MCF 10A (cell line): ENCODE data around the gene RAPGEF3. TPM values are rescaled to one million over a fixed set of nuclear protein-coding genes. Genes with fewer than 3 reads are reported as not detected.

ENCODE experiments used
- BruUV-seq: library from RNA; stranded (reverse); fragments of 400-500 nt; replicated peaks from 2 replicates; lab custom pipeline; 2021; lab: Mats Ljungman, UMichigan
- CTCF ChIA-PET: fragments of 300-600 bp; sonication (Branson Sonifier 250); formaldehyde crosslinking; extraction: SDS; loops from one replicate; lab custom pipeline; 2021; ENCODE audit warnings: antibody characterized with exemption, inconsistent platforms; lab: Yijun Ruan, JAX
- POLR2A ChIA-PET: fragments of 300-600, 350-650 bp; sonication (Branson Sonifier 250); formaldehyde crosslinking; extraction: SDS; loops from one replicate; lab custom pipeline; 2020; ENCODE audit warnings: antibody characterized with exemption, inconsistent platforms; lab: Yijun Ruan, JAX
- DNase-seq: peaks from one replicate; pipeline ENCODE4 v3.0.0-alpha.2; 2018; ENCODE audit not compliant: unreplicated experiment
- H3K27ac Mint-ChIP-seq: one replicate; pipeline ENCODE4 v1.8.0; 2022; ENCODE audit warnings: mild to moderate bottlenecking, low read depth, mixed read lengths; ENCODE audit not compliant: unreplicated experiment
- H3K27me3 Mint-ChIP-seq: one replicate; pipeline ENCODE4 v1.8.0; 2022; ENCODE audit warnings: mixed read lengths; ENCODE audit not compliant: insufficient read depth, unreplicated experiment
- H3K36me3 Mint-ChIP-seq: one replicate; pipeline ENCODE4 v1.8.0; 2022; ENCODE audit warnings: mild to moderate bottlenecking, moderate library complexity, mixed read lengths; ENCODE audit not compliant: insufficient read depth, unreplicated experiment
- H3K4me1 Mint-ChIP-seq: one replicate; pipeline ENCODE4 v1.8.0; 2022; ENCODE audit warnings: mixed read lengths; ENCODE audit not compliant: insufficient read depth, unreplicated experiment
- H3K4me3 Mint-ChIP-seq: one replicate; pipeline ENCODE4 v1.8.0; 2022; ENCODE audit warnings: mild to moderate bottlenecking, moderate library complexity, mixed read lengths; ENCODE audit not compliant: unreplicated experiment
- H3K9me3 Mint-ChIP-seq: one replicate; pipeline ENCODE4 v1.8.0; 2022; ENCODE audit warnings: mixed read lengths; ENCODE audit not compliant: unreplicated experiment
- CTCF ChIP-seq: fragments of 200-600 bp; IDR thresholded peaks from one replicate; pipeline ENCODE4 v1.8.0; 2022; ENCODE audit warnings: antibody characterized with exemption, mild to moderate bottlenecking; ENCODE audit not compliant: unreplicated experiment
- intact Hi-C: fragments of 100-400 bp; cut with micrococcal nuclease; formaldehyde crosslinking; loops from 2 replicates; pipeline ENCODE4 v1.14.1; 2022
- total RNA-seq: library from RNA; stranded (reverse); gene quantifications from 2 replicates; pipeline ENCODE4 v1.2.3, GENCODE V29; 2022

Gene RAPGEF3
- total RNA-seq, 1 experiment from 2014 or later: 1.4 TPM

DNA sequence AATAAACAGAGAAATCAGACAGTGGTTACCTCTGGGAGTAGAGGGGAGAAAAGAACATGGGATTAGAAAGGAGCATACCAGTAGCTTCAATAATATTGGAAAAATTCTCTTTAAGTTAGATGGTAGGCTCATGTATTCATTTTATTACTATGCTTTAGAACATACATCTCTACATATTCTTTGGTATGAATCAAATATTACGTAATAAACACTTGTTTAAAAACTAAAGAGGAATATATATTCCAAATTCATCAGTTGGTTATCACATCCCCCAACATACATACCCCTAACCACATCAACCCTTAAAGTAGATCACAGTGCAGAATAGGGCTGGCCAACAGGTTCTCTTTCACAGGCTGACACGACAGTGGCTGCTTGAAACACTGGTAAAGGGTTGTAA is 58.4 kb downstream of the RAPGEF3 start:
- ChIA-PET CTCF (interaction anchor here (0.7 kb wide), 1 partner anchor 13 kb away, joined by 3 read pairs; no protein-coding TSS in a partner anchor), POLR2A (no interaction called here)
- Mint-ChIP-seq H3K27me3 (no peaks in the 10 kb centered on the region), H3K4me1 (peaks cover 19% of the 10 kb centered on the region), H3K27ac (no peak overlapping the region), H3K4me3 (no peak overlapping the region), H3K36me3 (peaks cover 15% of the 10 kb centered on the region), H3K9me3 (no peaks in the 10 kb centered on the region)
- DNase-seq: no peak
- intact Hi-C loops: no loop called here
- no peak for TF ChIP-seq CTCF
- BruUV-seq: no TSS peak

DNA sequence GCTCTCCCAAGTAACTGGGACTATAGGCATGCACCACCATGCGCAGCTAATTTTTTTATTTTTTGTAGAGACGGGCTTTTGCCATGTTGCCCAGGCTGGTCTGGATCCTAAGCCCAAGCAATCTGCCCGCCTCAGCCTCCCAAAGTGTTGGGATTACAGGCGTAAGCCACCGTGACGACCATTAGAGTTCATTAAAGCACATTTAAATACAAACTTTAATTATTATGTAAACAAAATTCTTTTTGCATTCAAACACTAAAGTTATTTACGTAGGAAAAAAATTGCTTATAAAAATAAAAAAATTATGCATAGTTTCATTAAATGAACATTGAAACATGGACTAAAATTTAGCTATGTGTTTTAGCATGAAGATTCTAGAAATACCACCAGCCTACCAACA is 60.0 kb downstream of the RAPGEF3 start:
- Mint-ChIP-seq H3K4me1 (peaks cover 4% of the 10 kb centered on the region), H3K9me3 (no peaks in the 10 kb centered on the region), H3K27ac (no peak overlapping the region), H3K27me3 (no peaks in the 10 kb centered on the region), H3K36me3 (peaks cover 18% of the 10 kb centered on the region), H3K4me3 (no peak overlapping the region)
- intact Hi-C loops: no loop called here
- no peak for DNase-seq
- no TSS peak for BruUV-seq
- POLR2A ChIA-PET: interaction anchor here (1.6 kb wide), 1 partner anchor 9 kb away, joined by 5 read pairs; no protein-coding TSS in a partner anchor
- TF ChIP-seq CTCF: no peak
- CTCF ChIA-PET: interaction anchor here (0.7 to 0.8 kb wide), 2 partner anchors 15 to 44 kb away, joined by 3 read pairs; no protein-coding TSS in a partner anchor

GRCh38 chr12:47698055-47698454 is 60.6 kb downstream of the RAPGEF3 start:
- Mint-ChIP-seq H3K27me3 (no peaks in the 10 kb centered on the region), H3K9me3 (no peaks in the 10 kb centered on the region), H3K36me3 (peaks cover 24% of the 10 kb centered on the region), H3K27ac (no peak overlapping the region), H3K4me3 (no peak overlapping the region), H3K4me1 (no peaks in the 10 kb centered on the region)
- POLR2A ChIA-PET: interaction anchor here (1.6 kb wide), 1 partner anchor 9 kb away, joined by 5 read pairs; no protein-coding TSS in a partner anchor
- CTCF ChIA-PET: interaction anchor here (0.8 kb wide), 1 partner anchor 44 kb away, joined by 3 read pairs; no protein-coding TSS in a partner anchor
- TF ChIP-seq CTCF: no peak
- no peak for DNase-seq
- intact Hi-C loops: no loop called here
- BruUV-seq: no TSS peak

DNA sequence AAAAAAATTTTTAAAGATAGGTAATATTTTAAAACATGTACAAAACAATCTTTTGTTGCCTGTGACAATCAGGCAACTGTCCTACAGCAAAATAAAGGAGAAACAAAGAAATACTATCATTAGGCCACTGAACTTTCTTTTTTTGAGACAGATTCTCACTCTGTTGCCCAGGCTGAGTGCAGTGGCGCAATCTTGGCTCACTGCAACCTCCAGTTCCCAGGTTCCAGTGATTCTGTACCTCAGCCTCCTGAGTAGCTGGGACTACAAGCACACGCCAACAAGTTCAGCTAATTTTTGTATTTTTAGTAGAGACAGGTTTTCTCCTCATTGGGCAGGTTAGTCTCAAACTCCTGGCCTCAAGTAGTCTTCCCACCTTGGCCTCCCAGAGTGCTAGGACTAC is 69.5 kb downstream of the RAPGEF3 start:
- H3K27ac Mint-ChIP-seq: no peak overlapping the region
- no peaks in the 10 kb centered on the region for H3K27me3 Mint-ChIP-seq
- intact Hi-C loops: no loop called here
- no peak for TF ChIP-seq CTCF
- ChIA-PET POLR2A (no interaction called here), CTCF (interaction anchor here (0.6 to 4.0 kb wide), 4 partner anchors 37 to 1045 kb away, joined by 3 to 25 read pairs (median 3); no protein-coding TSS in a partner anchor)
- H3K4me3 Mint-ChIP-seq: no peak overlapping the region
- no peak for DNase-seq
- H3K36me3 Mint-ChIP-seq: peaks cover 25% of the 10 kb centered on the region
- no peaks in the 10 kb centered on the region for H3K9me3 Mint-ChIP-seq
- H3K4me1 Mint-ChIP-seq: no peaks in the 10 kb centered on the region
- no TSS peak for BruUV-seq
